Uterus (tissue), 2 donors: Measurements from ENCODE around the gene HECW1.

Experiments used
- POLR2A ChIP-seq, 2 donors: fragments of 450-650 bp; IDR thresholded peaks; one replicate each; pipeline ENCODE4 v1.6.1; 2016; ENCODE audit warnings: antibody characterized with exemption in 2 of 2, mild to moderate bottlenecking in 1 of 2, moderate library complexity in 1 of 2
- TF ChIP-seq, protein P1 (sequence below), 4 experiments: fragments of 200-600 bp in 2 of 4; fragments of 450-650 bp in 2 of 4; sonication (generic) in 2 of 4; IDR thresholded peaks; one replicate each; pipeline ENCODE4 v1.5.1; 2016 to 2019; ENCODE audit warnings: antibody characterized with exemption in 4 of 4, mild to moderate bottlenecking in 2 of 4, moderate library complexity in 1 of 4

DNA sequence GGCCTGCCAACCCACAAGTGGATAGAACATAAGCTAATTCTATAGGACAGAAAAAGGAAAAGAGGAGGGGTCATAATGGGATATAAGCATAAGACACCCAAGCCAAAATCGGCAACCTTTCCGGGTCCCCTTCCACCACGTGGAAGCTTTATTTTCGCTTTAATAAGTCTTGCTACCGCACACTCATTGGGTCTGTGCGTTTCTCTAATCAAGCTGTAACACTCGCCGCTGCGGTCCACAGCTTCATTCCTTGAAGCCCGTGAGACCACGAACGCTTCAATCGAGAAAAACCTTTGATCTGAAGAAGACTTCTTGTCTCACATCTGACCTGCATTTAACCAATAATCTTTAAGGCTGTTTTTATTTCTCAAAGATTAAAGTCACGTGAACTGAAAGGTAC is 35.8 kb upstream of the HECW1 start:
- TF ChIP-seq, protein P1, sequence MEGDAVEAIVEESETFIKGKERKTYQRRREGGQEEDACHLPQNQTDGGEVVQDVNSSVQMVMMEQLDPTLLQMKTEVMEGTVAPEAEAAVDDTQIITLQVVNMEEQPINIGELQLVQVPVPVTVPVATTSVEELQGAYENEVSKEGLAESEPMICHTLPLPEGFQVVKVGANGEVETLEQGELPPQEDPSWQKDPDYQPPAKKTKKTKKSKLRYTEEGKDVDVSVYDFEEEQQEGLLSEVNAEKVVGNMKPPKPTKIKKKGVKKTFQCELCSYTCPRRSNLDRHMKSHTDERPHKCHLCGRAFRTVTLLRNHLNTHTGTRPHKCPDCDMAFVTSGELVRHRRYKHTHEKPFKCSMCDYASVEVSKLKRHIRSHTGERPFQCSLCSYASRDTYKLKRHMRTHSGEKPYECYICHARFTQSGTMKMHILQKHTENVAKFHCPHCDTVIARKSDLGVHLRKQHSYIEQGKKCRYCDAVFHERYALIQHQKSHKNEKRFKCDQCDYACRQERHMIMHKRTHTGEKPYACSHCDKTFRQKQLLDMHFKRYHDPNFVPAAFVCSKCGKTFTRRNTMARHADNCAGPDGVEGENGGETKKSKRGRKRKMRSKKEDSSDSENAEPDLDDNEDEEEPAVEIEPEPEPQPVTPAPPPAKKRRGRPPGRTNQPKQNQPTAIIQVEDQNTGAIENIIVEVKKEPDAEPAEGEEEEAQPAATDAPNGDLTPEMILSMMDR (IDR thresholded peaks at IDR 0.05): no peak
- TF ChIP-seq POLR2A (IDR thresholded peaks at IDR 0.05): no peak
